Stimulated activated CD4-positive, alpha-beta T cell treated with anti-CD3 and anti-CD28 coated beads, Interleukin-15, amount 100 ng/mL, for 1 hour (primary cell): ENCODE measurements around the gene AGBL4.
A peak's percentile ranks its signal among the peaks of the same experiment; 100 is the strongest.
"Not testable (repeated sequence)": the region's sequence is repeated elsewhere in the genome, so short reads cannot be mapped to it uniquely, and the experiment has no call there.

Source experiments
- DNase-seq, 2 donors: peaks; one replicate each; pipeline ENCODE4 v3.0.0-alpha.2; 2020; ENCODE audit warnings: low read depth in 1 of 2, low spot score in 1 of 2

AGBL4 gene

DNA sequence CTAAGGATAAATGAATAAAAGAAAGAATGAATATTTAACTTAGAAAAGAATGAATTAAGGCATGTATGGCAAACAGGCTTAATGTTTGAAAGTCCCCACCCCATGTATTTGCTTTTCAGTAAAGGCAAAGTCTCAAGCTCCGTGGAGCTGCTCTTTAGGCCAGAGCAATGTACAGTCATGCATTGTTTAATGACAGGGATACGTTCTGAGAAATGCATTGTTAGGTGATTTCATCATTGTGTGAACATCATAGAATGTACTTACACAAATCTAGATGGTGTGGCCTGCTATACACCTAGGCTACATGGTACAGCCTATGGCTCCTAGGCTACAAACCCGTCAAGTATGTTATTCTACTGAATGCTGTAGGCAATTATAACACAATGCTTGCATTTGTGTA lies 1500.2 kb downstream of the AGBL4 start:
- no peak for DNase-seq

GRCh38 chr1:48519896-48520295 lies 1503.9 kb downstream of the AGBL4 start:
- not testable (repeated sequence) for DNase-seq

GRCh38 chr1:48506870-48507269 lies 1516.9 kb downstream of the AGBL4 start:
- DNase-seq = no peak

GRCh38 chr1:48500541-48501450 lies 1523.0 kb downstream of the AGBL4 start:
- DNase-seq = no peak

GRCh38 chr1:48499211-48499735 lies 1524.5 kb downstream of the AGBL4 start:
- DNase-seq = no peak

DNA sequence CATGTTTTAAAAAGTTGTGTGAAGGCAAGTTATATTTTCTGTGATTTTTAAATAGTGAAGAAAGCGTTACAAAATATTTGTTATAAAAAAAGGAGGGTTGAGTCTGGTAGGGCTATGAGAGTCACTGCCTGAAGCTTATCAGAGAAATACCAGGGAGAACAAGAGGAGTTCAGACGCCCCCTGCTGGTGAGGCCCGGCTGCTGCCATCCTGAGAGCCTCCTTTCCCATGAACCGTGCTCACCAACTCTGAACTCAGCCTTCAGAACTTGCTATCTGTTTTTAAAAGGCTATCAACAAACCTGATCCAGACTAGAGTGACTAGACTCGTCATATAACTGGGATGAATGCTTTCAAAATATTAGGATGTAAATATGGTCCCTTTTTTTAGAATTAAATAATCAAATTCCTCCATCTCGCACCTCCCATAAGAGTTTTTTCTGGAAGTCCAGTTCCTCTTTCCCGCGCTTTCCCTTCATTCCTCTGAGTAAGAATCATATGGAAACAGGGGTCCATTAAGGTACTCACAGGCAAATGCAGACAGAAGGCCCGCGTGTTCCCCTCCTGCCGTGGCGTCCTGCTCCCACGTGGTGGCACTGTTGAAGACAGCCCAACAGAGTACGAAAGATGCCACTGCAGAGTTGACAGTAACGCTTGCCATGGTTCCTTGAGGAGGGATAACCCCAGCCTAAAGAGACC lies 1525.5 kb downstream of the AGBL4 start:
- DNase-seq = peak; percentile 30 to 61

- DNase-seq = no peak
Observed at GRCh38 chr1:48495911-48496310, 1527.8 kb downstream of the AGBL4 start.

DNA sequence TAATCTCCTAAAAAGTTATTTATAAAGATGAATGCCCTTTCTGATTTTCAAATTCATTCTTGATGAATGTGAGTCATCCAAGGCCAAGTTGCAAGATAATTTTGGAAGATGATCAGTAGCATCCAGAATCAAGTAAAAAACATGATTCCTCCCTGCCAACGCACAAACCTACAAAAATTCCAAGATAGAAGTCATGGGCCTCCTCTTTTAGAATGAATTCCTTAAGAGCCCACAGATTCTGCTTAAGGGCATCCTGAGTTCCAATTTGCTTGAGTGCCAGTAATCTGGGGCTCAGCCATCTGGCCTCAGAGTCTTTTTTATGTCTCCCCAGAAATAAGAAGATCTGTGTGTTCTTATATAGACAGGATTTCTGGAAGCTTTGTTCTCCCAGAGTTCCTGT lies 1528.6 kb downstream of the AGBL4 start:
- DNase-seq = no peak

- DNase-seq = no peak
Observed at GRCh38 chr1:48493970-48494769, 1529.6 kb downstream of the AGBL4 start.

DNA sequence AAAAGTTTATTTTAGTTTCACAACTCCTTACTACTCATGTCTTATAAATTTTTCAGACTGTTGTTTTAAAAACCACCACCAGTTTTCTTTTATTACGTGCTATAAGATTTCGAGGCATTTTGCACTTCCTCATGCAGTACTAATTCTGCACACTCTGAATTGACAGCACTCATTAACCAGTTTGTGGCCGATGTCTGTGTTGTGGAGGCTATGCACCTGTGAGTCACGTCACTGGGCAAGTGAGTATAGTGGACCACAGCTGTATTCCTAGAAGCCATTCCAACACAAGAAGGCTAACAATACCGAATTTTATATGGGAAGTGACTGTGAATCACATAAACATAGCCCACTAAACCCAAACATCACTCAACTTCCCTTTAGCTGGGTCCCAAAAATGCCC lies 1530.7 kb downstream of the AGBL4 start:
- DNase-seq = no peak

- no peak for DNase-seq
Observed at GRCh38 chr1:48492392-48492791, 1531.4 kb downstream of the AGBL4 start.

DNA sequence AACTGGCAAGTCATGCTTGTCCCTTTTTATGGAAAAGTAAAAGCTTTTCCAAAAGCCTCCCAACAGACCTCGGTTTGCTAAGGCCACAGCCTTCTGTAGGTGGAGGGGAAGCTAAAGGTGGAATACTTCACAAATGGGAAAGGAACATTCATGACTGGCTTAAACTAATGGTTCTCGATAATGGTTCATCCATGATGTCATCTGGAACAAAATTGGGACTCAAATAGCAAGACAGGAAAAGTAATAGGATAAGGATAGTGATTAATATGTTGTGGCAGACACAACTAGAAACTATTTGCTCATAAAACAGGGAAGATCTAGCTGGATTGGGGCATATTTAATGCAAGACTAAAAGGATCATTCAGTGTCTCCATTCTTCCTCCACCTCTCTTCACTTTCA lies 1535.0 kb downstream of the AGBL4 start:
- no peak for DNase-seq
